ENCODE results near the gene RYR2.

DNA sequence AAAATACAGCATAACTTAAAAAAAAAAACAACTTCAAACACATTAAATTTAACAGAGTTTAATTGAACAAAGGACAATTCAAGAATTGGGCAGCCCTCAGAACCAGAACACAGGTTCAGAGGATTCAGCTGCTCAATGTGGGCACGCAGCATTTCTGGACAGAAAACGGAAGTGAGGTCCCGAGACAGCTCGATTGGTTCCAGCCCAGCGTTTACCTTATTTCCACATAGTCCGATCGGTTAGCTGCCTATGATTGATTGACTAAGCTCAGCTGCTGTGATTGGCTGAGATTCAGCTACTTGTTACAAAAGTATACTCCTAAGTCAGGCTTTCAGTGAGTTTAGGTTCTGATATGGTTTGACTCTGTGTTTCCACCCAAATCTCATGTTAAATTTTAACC lies 815.5 kb downstream of the RYR2 start:
- TF ChIP-seq GATA3 (IDR thresholded peaks at IDR 0.05; ENCODE audit: low read depth, low read length) (no peak), GATA2 (IDR thresholded peaks at IDR 0.05; ENCODE audit: low read depth, low read length) (no peak)

All from SH-SY5Y (cell line).